GM21619 (cell line): ENCODE results near the gene AFP.

Experiments used
- ATAC-seq: cut with Tn5 transposase; IDR thresholded peaks from one replicate; pipeline ENCODE4 v1.9.1; 2021; ENCODE audit not compliant: unreplicated experiment

The AFP gene

DNA sequence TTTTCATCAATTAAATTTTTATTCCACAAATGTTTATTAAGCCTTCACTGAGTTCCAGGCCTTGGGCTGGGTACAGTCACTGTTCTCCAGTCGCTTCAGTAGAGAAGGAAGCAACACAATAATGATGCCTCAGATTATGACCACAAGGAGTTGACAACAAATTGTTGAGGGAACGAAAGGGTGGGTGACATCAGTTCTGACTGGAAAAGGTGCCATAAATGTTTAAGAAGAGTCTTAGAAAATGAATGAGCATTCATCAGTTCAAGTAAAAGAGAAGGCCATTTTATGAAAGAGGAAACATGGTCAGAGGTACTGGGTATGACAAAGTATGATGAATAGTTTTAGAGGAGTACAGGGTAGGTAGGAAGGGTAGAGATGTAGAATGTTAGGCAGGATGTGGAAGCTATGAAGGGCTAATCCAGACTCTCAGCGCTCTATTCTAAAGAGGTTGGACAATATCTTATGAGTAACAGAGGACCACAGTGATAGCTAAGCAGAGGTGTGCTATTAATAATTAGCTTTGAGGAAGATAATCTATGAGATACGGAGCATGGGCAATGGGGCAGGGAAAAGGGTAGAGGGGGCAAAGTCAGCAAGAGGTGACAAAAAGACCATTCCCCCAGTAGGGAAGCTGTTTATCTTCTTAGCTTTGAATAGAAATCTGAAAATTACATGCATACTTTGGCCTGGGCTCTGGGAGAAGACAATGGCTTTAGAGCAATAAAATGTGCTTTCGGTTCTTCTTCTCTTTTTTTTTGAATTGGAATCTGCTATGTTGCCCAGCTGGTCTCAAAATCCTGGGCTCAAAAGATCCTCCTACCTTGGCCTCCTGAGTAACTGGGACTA, 20.4 kb downstream of the AFP start:
- ATAC-seq: no peak

DNA sequence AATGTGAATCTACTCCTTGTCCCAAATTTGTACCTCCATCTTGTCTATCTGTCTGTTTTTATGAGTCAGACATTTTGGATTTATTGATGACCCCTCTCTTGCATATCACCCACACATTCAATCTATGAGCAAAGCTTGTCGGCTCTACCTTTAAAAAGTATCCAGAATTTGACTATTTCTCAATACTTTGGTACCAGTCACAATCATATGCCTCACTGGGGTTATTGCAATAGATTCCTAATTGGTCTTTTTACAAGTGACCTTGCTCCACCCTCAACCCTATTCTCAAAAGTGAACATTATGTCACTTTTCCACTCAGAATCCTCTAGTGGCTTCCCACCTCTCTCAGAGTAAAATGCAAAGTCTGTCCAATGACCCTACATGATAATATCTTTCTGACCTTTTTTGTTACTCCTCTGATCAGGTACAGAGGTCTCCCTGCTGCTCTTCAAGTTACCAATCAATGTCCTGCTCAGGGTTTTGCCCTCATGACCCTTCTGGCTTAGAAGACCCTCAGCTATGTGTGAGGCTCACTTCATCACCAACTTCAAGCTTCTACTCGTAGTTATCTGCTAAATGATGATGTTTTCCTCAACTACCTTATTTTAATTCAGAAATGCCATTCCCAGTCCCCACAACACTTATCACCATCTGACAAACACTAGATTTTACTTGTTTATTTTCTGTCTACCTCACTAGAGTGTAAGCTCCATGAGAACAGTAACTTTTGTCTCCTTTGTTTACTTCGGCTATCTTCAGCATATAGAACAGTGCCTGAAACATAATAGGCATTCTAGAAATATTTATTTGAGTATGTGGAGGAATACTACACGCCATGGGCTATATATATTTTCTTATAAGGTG, 22.4 kb downstream of the AFP start:
- ATAC-seq: no peak

DNA sequence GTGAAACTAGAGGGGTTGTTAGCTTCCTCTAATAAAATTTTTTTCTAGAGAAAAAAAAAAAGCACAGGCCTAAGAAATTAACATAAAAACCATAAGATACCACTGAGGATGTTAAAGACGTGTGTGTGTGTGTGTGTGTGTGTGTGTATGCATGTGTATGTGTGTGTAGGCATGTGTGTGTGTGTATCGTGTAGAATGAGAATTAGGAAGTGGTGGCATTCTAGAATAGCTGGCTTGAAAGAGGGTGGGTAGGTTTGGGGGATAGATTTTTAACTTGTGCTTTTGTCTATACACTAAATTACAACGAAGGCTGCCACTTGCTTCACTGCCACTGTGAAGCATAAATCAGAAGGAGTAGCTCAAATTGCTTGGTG, 23.0 kb downstream of the AFP start:
- ATAC-seq: no peak

DNA sequence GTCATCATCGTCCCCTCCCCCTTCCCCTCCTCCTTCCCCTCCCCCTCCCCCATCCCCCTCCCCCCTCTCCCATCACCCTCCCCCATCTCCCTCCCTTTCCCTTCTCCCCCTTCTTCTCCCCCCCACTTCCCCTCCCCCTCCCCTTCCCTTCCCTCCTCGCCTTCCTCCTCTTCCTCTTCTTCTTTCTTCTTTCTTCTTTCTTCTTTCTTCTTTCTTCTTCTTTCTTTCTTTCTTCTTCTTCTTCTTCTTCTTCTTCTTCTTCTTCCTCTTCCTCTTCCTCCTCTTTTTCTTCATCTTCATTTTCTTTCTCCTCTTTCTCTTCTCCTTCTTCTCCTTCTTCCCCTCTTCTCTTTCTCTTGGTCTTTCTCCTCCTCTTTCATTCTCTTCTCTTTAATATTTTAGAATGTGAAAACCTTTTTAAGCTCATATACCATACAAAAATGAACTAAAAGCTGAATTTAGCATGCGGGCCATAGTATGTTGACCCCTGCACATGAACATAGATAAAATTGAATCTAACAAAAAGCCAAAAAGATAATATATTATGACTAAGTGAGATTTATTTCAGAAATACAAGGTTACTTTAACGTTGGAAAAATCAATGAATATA, 25.0 kb downstream of the AFP start:
- no peak for ATAC-seq

DNA sequence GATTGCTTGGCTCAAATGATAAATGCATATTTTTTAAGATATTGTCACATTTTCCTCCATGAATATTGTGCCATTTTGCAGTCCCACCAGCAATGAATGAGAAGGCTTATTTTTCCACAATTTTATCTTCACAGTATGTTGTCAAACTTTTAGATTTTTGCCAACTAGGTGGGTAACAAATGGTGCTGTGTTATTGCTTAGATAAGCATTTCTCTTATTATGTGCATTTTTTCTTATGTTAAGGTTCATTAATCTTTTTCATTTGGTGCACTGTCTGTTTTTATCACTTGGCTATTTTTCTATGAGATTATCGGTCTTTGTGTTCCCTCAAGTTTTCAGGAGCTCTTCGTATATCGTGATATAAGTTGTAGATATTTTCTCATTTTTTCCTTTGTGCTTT, 32.1 kb downstream of the AFP start:
- no peak for ATAC-seq

DNA sequence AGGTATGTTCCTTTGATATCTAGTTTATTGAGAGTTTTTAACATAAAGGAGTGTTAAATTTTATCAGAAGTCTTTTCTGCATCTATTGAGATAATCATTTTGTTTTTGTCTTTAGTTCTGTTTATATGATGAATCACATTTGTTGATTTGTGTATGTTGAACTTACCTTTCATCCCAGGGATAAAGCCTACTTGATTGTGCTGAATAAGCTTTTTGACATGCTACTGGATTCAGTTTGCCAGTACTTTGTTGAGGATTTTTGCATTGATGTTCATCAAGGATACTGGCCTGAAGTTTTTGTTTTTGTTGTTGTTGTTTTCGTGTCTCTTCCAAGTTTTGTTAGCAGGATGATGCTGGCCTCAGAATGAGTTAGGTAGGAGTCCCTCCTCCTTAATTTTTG, 34.7 kb downstream of the AFP start:
- no peak for ATAC-seq

DNA sequence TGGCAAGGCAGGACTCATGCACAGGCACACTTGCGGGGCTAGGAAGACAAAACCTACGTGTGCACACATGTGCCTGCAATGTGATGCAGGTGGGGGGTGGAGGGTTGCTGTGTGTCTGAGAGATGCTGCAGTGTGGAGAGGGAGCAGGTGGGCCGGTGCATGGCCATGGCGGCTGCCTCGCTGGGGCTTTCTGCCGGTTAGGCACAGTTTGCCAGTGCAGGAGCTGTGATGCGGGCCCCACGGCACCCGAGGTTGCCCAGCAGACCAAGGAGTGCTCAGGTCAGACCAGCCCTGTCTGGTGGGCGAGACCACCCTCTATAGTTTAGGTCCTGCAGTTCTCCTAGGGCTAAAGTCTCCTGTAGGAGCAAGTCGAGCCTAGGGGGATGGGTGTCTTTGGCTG, 41.2 kb downstream of the AFP start:
- no peak for ATAC-seq

DNA sequence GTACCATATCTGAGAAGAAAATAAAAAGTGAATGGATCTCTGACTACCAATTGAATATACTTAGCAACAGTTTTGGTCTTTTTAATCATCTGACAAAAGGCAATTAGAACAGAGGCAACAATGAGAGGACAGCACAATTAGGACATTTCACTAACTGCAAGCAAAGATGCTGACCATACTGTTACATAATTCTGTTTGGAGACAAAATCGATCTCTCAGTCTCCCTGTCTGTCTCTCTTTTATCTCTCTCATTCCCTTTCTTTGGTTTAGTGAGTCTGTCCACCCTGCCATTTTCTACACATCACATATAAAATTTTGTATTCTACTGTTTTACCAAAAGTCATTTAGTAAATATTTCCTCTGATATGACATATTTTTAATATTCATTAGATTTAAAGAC, 43.3 kb downstream of the AFP start:
- no peak for ATAC-seq

DNA sequence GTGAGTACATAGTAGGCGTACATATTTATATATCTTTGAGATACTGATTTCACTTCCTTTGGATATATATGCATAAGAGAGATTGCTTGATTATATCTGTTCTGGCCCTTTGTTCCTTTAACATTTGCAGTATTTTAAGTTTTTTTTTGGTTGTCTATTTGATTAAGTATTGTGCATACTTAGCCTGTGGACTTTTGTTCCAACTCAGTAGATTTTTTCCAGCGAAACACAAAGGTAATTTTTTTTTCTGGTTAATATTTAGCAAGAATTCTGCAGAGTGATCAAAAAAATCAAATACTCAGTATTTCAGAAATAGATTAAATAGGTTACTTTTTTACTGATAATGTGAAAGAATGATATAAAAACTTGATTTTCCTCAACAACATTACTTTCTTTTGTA, 45.3 kb downstream of the AFP start, which contains the start of gene AFM:
TSS of gene AFM (plus strand) at position 388 of the 400 bp plus-strand sequence. CDS start 31 bp downstream, outside the sequence.
- no peak for ATAC-seq

DNA sequence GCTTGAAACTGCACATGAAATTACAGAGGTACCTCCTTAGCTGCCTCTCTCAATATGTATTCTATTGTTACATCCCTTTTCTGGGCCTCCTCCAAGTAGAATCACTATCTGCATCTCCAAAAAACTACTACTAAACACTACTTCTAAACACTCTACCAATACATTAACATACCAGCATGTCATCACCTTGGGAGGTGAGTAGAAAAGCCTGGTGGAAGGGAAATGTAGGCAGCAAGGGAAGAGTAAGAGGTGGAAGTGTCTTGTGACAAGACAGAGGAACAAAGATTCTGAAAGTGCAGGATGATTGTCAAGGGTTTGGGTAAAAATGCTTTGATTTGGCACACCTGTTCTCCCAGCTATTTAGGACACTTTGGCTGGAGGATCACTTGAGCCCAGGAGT, 49.1 kb downstream of the AFP start:
- no peak for ATAC-seq

DNA sequence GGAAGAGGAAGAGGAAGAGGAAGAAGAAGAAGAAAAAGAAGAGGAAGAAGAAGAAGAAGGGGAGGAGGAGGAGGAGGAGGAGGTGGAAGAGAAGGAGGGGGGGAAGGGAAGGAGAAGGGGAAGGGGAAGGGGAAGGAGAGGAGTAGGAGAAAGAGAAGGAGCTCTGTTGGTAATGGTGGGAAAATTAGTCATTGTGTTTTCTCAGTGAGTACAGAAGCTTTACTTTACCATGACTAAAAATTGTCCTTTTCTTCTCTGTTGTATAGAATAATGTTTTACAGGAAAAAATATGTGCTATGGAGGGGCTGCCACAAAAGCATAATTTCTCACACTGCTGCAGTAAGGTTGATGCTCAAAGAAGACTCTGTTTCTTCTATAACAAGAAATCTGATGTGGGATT, 49.6 kb downstream of the AFP start:
- ATAC-seq: no peak

DNA sequence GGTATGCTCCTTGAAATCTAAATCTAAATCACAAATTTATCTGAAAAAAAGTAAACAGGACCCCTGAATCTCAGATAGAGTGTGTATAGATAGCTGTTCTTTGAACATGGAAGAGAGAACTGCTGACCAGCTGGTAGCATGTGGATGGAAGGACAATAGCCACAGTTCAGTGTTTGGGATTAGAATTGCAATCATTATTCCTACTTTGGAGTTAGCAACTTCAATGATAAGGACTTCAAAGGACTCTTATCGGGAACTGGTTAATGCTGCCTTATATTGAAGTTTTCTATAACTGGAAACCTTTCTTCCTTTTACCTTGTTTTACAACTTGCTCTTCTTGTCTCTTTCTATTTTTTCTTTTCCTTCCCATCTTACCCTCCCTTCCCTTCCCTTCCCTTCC, 50.5 kb downstream of the AFP start:
- ATAC-seq: no peak

DNA sequence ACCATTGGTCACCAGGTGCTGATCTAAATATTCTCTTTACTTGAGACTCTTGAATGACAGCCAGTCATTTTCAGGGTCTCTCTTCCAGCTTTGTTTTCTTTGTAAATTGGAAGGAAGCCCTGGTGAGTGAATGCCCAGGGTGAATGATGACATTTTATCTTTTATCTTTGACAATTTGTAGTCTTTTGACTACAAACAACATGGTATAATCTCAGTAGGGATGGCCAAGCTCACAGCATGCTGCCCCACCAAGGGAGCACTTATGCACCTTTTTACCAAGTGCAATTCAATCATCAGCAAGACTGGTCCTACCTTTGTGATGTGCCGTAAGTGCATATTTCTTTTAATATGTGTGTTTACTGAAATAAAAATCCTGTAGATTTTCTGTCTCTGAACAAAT, 51.2 kb downstream of the AFP start:
- no peak for ATAC-seq

DNA sequence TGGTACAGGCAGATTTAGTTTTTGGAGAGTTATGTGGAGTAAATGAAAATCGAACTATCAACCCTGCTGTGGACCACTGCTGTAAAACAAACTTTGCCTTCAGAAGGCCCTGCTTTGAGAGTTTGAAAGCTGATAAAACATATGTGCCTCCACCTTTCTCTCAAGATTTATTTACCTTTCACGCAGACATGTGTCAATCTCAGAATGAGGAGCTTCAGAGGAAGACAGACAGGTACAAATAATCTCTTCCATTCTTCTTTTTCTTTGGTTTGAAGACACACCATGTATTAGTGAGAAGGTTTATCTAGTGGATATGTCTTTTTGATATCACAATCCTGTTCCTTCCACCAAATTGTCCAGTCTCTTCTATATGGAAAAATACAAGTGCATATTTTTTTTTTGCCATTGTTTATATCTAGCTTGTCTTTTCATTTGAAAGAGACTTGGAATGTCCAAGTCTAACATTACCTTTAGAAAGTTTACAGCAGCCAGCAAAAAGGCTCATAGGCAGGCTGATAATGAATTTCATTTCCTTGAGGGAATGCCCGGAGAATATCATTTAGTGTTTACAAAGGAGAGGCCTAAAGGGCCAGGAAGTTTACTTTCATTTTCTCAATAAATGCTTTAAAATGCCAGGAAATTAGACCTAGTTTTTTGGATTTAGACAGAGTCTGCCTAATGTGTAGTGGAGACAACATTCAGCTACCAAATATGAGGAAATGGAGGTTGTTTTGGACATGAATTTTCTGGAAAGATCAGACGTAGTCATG, 64.2 kb downstream of the AFP start:
- ATAC-seq: no peak

DNA sequence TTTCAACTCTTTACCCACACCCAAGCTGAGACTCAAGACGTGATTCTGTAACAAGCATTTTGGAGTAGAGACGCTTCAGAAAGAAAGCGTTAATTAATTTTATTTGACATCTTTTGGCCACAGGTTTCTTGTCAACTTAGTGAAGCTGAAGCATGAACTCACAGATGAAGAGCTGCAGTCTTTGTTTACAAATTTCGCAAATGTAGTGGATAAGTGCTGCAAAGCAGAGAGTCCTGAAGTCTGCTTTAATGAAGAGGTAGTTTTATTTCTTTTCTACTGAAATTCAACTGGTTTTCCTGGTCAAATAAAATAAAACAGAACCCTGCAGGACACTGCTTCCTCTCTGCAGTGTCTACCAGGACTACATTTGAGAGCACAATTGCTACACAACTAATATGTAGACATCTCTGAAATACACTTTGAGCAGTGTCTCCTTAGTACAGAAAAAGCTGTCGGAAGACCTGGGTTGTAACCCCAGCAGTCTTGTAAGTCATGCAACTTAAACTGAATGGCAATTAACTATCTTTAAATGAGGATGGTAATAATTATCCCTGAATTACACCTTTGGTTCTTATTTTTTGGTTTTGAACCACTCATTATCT, 65.7 kb downstream of the AFP start:
- no peak for ATAC-seq

DNA sequence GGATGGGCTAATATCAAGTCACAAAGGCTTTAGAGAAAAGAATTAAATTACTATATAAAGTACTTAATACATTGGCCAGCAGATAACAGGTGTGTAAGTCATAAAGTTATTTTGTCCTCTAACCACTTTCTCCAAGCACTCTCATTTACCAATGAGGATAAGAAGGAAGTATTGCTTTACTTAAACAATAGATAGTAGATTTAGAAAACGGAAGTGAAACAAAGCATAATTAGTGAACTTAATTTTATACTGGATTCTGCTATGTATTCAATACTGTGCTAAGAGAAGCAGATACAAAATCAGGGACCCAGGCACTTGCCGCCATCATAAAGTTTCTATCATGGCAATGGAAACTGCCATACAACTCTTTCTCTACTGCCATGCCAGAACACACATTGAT, 69.5 kb downstream of the AFP start:
- no peak for ATAC-seq
